Endodermal cell (in vitro differentiated cells): Measurements from ENCODE around the gene C3orf52. TPM values are rescaled to one million over a fixed set of nuclear protein-coding genes. Genes with fewer than 3 reads are reported as not detected.

ENCODE experiments used
- DNase-seq: peaks from one replicate; pipeline ENCODE4 v3.0.0-alpha.2; 2017
- H3K27ac ChIP-seq: 2 replicates; pipeline ENCODE4 v1.5.1; 2013; ENCODE audit warnings: mild to moderate bottlenecking, low read depth, low read length, moderate library complexity
- H3K27me3 ChIP-seq: 2 replicates; pipeline ENCODE4 v1.6.1; 2013; ENCODE audit warnings: mild to moderate bottlenecking, low read length, moderate library complexity; ENCODE audit not compliant: insufficient read depth, control insufficient read depth, poor library complexity, severe bottlenecking
- H3K36me3 ChIP-seq: 2 replicates; pipeline ENCODE4 v1.7.0; 2013; ENCODE audit warnings: mild to moderate bottlenecking, low read length, moderate library complexity; ENCODE audit not compliant: control insufficient read depth, insufficient read depth
- H3K4me1 ChIP-seq: one replicate; pipeline ENCODE4 v1.7.0; 2013; ENCODE audit warnings: low read length; ENCODE audit not compliant: control insufficient read depth, insufficient read depth
- H3K4me3 ChIP-seq: 2 replicates; pipeline ENCODE4 v1.5.1; 2013; ENCODE audit warnings: mild to moderate bottlenecking, low read length, moderate library complexity
- H3K9ac ChIP-seq: 2 replicates; pipeline ENCODE4 v1.6.1; 2013; ENCODE audit warnings: mild to moderate bottlenecking, low read length, moderate library complexity; ENCODE audit not compliant: poor library complexity, severe bottlenecking; ENCODE audit errors: extremely low read depth
- H3K9me3 ChIP-seq: 2 replicates; pipeline ENCODE4 v1.6.1; 2013; ENCODE audit warnings: mild to moderate bottlenecking, low read length, moderate library complexity; ENCODE audit not compliant: control insufficient read depth
- H3K27ac Mint-ChIP-seq: 2 replicates; pipeline ENCODE4 v1.8.0; 2020; ENCODE audit warnings: mixed read lengths
- H3K27me3 Mint-ChIP-seq: 2 replicates; pipeline ENCODE4 v1.8.0; 2021; ENCODE audit warnings: mild to moderate bottlenecking, mixed read lengths; ENCODE audit not compliant: insufficient read depth
- H3K36me3 Mint-ChIP-seq: 2 replicates; pipeline ENCODE4 v1.8.0; 2020; ENCODE audit warnings: low read depth, mixed read lengths
- H3K4me1 Mint-ChIP-seq: 2 replicates; pipeline ENCODE4 v1.8.0; 2020; ENCODE audit warnings: mixed read lengths
- H3K4me3 Mint-ChIP-seq: 2 replicates; pipeline ENCODE4 v1.8.0; 2020; ENCODE audit warnings: mild to moderate bottlenecking, moderate library complexity, mixed read lengths
- H3K9me3 Mint-ChIP-seq: 2 replicates; pipeline ENCODE4 v1.8.0; 2020; ENCODE audit warnings: mild to moderate bottlenecking, mixed read lengths
- CTCF ChIP-seq: fragments of 200-600 bp; sonication (generic); conservative IDR thresholded peaks from 2 replicates; pipeline ENCODE4 v1.5.0; 2021; ENCODE audit warnings: antibody characterized with exemption, mild to moderate bottlenecking
- WGBS, 2 experiments: methylation state at CpG; one replicate each; pipeline versions ENCODE4 v1.1.5 to v1.1.7; 2013; ENCODE audit warnings: missing lambda C conversion rate in 2 of 2, mixed read lengths in 1 of 2; ENCODE audit not compliant: insufficient coverage in 1 of 2, insufficient read length in 1 of 2; 5-methylcytosine and 5-hydroxymethylcytosine counted together
- total RNA-seq, 2 donors: library from RNA; stranded (reverse); fragmentation: NEBNext Ultra II Directional in 1 of 2; extraction: Animal tissue kit (Norgen Biotek cat#: 25700) in 1 of 2; gene quantifications; 2 replicates in 1 of 2; 3 replicates in 1 of 2; pipeline ENCODE4 v1.2.1, GENCODE V29; 2021

Gene C3orf52
- total RNA-seq, 2 donors from 2014 or later: 5.2 to 6.7 TPM

GRCh38 chr3:112115806-112116383, 29.7 kb downstream of the C3orf52 start:
- Histone ChIP-seq H3K4me3 (no peak overlapping the region), H3K9me3 (no peaks in the 10 kb centered on the region), H3K9ac (no peak overlapping the region), H3K36me3 (peaks cover 20% of the 10 kb centered on the region), H3K4me1 (peaks cover 8% of the 10 kb centered on the region), H3K27me3 (no peaks in the 10 kb centered on the region), H3K27ac (no peak overlapping the region)
- Mint-ChIP-seq H3K27me3 (no peaks in the 10 kb centered on the region), H3K4me1 (peaks cover 24% of the 10 kb centered on the region), H3K27ac (no peak overlapping the region), H3K36me3 (no peaks in the 10 kb centered on the region), H3K4me3 (no peak overlapping the region), H3K9me3 (no peaks in the 10 kb centered on the region)
- no peak for DNase-seq
- 97 to 100% methylated on average over 1 to 4 of the region's 6 CpGs for WGBS, 2 experiments
- no peak for TF ChIP-seq CTCF

DNA sequence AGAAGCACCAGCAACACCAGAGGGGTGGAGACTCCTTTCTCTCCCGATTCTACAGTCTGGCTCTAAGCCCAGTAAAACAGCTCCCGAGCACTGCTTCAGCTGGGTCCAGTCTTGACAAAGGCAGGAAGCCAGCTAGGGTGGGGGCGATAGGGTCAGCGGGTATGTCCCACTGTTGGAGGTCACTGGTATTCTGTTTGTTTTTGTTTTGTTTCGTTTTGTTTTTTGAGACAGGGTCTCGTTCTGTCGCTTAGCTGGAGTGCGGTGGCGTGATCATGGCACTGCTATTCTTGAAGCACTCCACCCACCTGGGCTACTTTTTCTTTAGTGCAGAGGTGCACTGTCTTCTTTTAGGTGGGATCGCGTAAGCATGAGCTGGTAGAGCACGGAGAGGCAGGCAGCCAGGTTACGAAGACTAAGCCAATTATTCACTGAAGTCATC, 30.6 kb downstream of the C3orf52 start:
- Histone ChIP-seq H3K27me3 (no peaks in the 10 kb centered on the region), H3K36me3 (peaks cover 26% of the 10 kb centered on the region), H3K27ac (no peak overlapping the region), H3K4me3 (no peak overlapping the region), H3K9ac (no peak overlapping the region), H3K9me3 (no peaks in the 10 kb centered on the region), H3K4me1 (peaks cover 8% of the 10 kb centered on the region)
- H3K27me3 Mint-ChIP-seq: no peaks in the 10 kb centered on the region
- no peak for TF ChIP-seq CTCF
- no peak overlapping the region for H3K4me3 Mint-ChIP-seq
- H3K36me3 Mint-ChIP-seq: no peaks in the 10 kb centered on the region
- H3K27ac Mint-ChIP-seq: no peak overlapping the region
- DNase-seq: no peak
- peaks cover 24% of the 10 kb centered on the region for H3K4me1 Mint-ChIP-seq
- 93 to 94% methylated on average over 8 to 13 of the region's 13 CpGs for WGBS, 2 experiments
- no peaks in the 10 kb centered on the region for H3K9me3 Mint-ChIP-seq

DNA sequence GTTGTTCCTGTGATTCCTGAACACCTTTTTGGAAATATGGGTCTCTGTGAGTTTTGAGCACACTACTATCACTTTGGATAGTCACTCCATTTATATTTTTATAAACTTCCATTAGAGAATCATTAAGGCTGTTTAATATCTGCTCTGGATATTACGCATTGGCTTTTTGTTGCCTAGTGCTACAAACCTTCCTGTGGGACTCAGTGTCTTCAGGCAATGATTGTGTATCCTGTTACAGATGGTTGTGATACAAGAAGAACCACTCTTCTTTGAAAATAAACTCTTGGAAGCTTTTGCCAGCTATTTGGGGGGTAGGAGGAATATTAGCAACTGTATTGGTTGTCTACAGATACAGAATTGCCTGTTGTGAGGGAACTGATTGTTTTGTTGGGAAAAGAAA, 31.2 kb downstream of the C3orf52 start:
- Mint-ChIP-seq H3K4me1 (peaks cover 24% of the 10 kb centered on the region), H3K27ac (no peak overlapping the region), H3K9me3 (no peaks in the 10 kb centered on the region), H3K4me3 (no peak overlapping the region), H3K27me3 (no peaks in the 10 kb centered on the region), H3K36me3 (no peaks in the 10 kb centered on the region)
- no peak for TF ChIP-seq CTCF
- DNase-seq: no peak
- Histone ChIP-seq H3K27me3 (no peaks in the 10 kb centered on the region), H3K4me1 (peaks cover 8% of the 10 kb centered on the region), H3K4me3 (no peak overlapping the region), H3K27ac (no peak overlapping the region), H3K9me3 (no peaks in the 10 kb centered on the region), H3K36me3 (peaks cover 26% of the 10 kb centered on the region), H3K9ac (no peak overlapping the region)
- 95% methylated on average over 1 of the region's 1 CpG; no CpG with 5 or more reads in 1 of the 2 experiments for WGBS, 2 experiments
